VCaP (cell line): ENCODE data around the gene AP4S1.
"Not testable (repeated sequence)": the region's sequence is repeated elsewhere in the genome, so short reads cannot be mapped to it uniquely, and the experiment has no call there.

Source experiments
- H3K27ac ChIP-seq: fragments of 450-650 bp; 2 replicates; pipeline ENCODE4 v1.5.1; 2017
- TF ChIP-seq, protein P1 (sequence below): fragments of 450-650 bp; conservative IDR thresholded peaks from 2 replicates; pipeline ENCODE4 v1.5.1; 2017; ENCODE audit warnings: mild to moderate bottlenecking, moderate library complexity

Gene AP4S1

GRCh38 chr14:31080056-31080455, 54.6 kb downstream of the AP4S1 start:
- TF ChIP-seq, protein P1, sequence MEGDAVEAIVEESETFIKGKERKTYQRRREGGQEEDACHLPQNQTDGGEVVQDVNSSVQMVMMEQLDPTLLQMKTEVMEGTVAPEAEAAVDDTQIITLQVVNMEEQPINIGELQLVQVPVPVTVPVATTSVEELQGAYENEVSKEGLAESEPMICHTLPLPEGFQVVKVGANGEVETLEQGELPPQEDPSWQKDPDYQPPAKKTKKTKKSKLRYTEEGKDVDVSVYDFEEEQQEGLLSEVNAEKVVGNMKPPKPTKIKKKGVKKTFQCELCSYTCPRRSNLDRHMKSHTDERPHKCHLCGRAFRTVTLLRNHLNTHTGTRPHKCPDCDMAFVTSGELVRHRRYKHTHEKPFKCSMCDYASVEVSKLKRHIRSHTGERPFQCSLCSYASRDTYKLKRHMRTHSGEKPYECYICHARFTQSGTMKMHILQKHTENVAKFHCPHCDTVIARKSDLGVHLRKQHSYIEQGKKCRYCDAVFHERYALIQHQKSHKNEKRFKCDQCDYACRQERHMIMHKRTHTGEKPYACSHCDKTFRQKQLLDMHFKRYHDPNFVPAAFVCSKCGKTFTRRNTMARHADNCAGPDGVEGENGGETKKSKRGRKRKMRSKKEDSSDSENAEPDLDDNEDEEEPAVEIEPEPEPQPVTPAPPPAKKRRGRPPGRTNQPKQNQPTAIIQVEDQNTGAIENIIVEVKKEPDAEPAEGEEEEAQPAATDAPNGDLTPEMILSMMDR = no peak
- H3K27ac ChIP-seq = no peak overlapping the region

DNA sequence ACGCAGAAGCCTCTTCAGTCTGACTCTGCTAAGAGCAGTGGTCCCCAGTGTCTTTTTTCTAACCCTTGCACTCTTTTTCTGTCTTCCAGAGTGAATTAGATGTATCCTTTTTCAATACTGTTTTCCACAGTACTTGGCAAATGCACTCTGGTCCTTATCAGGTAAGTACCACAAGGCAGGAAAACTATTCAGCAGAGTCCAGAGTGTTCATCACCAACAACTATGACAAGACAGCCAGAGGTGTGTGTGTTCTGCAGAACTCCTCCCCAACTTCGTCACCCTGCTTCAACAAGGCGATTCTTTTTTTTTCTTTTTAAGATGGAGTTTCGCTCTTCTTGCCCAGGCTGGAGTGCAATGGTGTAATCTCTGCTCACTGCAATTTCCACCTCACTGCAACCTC, 55.0 kb downstream of the AP4S1 start:
- TF ChIP-seq, protein P1 = no peak
- H3K27ac ChIP-seq = no peak overlapping the region

DNA sequence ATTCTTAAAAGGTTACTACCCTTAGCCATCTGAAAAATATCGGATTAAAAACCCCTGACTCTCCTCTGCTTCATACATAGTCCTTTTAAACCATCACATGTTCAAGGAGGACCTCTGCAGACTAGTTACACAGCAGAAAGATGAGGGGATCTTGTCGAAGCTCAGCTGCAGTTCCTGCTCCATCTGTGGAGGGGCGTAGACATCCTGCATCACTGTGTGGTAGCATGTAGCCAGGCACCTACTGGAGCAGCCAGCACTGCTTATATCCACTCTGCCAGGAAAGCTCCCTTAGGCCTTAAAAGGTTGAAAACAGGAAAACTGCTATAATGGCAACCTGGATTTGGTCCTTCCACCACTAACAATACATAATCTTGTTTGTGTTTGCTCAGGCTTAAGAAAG, 58.3 kb downstream of the AP4S1 start:
- no peak overlapping the region for H3K27ac ChIP-seq
- TF ChIP-seq, protein P1 = no peak

DNA sequence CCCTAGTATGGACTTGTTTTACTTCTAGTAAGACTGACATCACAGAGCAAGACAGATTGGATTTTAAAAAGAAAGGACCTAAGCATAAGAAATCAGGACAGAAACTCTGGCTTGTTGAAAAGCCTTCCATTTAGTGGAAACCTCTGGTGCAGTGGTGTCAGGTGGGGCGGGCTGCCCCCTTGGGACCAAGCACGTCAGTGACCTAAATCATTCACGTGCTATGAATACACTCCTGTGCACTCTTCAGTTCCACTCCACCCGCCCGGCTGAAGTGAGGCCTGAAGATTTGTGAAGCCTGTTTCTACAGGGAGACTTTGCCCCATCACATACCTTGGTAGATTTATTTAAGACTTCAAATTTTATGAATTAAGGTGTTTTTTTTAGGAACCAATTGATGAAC, 58.9 kb downstream of the AP4S1 start:
- H3K27ac ChIP-seq = no peak overlapping the region
- TF ChIP-seq, protein P1 = no peak

DNA sequence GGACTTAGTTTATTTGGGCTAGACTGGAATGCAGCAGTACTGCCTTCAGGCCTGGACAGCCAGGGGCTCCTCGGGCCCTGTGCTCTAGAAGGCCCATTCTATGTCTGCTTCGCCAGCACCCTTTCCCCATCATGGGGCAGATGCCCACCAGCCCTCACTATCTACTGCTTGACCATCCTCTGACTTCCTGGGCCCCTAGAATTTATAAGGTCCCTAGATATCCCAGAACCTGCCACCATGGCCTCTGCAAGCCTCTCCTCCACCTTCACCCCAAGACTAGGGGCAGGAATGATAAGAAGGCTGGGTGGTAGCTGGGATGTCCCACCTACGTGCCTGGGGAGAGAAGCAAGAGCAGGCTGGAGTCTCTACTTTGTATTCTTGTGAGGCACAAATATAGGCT, 59.6 kb downstream of the AP4S1 start:
- TF ChIP-seq, protein P1 = no peak
- no peak overlapping the region for H3K27ac ChIP-seq

DNA sequence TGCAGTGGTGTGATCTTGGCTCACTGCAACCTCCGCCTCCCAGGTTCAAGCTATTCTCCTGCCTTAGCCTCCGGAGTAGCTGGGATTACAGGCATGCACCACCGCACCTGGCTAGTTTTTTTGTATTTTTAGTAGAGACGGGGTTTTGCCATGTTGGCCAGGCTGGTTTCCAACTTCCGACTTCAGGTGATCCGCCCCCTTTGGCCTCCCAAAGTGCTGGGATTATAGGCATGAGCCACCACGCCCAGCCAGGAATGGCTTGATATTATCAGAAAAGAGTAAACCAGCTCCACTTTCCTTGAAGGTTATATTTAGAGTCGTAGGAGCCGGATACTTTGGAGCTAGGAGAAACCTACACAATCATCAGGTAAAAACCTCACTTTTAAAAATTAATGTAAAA, 61.0 kb downstream of the AP4S1 start:
- H3K27ac ChIP-seq = not testable (repeated sequence)

DNA sequence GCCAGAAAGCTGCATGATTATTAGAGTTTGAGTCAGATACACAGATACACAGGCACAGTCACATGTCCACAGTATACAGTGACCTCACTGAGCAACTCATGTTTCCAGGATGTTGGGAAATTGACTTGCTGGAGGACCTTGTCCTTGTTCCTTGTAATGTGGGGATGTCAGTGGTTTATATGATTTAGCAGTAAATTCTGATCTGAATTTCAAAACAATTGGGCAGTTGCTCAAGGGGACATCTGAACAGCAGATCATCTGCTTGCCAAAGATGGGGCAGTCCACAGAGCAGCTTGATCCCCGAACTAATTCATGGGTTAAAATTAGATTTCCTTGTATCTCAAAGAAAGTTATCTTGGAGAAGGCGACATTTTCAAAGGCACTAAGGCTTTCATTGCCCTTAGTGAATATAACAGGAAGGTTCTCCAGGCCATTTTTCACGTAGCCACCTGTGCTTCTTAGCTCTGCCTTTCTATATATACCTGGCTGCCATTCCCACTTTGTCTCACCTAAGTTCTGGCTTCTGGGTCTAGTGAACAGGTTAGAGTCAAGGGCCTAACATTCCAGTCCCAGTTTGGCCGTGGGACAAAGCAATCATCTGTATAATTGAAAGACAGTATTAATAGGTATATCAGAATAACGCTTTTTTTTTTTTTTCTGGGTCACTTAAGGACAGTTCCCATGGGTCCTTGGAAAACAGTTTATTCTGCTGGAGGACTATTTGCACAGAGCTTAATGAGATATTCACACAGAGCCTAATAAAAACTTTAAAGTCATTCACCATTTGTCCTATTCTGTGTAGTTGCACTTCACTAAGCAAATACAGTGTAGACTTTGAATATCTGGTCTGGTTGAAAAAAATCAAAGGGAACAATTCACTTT, 65.7 kb downstream of the AP4S1 start:
- TF ChIP-seq, protein P1 = no peak
- peak overlapping the region; percentile 89 for H3K27ac ChIP-seq

- TF ChIP-seq, protein P1 = no peak
- peak overlapping the region; percentile 89 for H3K27ac ChIP-seq
Measured at GRCh38 chr14:31092160-31092708, 66.8 kb downstream of the AP4S1 start.

DNA sequence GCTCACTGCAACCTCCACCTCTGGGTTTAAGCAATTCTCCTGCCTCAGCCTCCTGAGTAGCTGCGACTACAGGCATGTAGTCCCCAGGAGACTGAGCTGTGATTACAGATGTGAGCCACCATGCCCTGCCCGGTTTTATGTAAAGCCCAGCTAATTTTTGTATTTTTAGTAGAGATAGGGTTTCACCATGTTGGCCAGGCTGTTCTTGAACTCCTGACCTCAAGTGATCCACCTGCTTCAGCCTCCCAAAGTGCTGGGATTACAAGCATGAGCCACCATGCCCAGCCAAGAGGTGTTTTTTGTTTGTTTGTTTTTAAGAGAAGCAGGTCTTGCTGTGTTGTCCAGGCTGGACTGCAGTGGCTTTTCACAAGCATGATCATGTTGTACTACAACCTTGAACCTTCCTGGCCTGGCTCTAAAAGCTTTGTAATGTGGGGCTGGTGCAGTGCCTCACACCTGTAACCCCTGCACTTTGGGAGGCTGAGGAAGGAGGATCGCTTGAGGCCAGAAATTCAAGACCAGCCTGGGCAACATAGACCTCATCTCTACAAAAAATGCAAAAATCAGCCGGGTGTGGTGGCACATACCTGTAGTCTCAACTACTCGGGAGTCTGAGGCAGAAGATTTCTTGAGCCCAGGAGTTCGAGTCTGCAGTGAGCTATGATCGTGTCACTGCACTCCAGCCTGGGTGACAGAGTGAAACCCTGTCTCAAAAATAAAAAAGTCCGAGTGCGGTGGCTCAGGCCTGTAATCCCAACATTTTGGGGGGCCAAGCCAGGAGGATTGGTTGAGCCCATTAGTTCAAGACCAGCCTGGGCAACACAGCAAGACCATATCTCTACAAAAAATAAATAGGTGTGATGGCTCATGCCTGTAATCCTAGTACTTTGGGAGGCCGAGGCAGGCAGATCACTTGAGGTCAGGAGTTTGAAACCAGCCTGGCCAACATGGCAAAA, 68.7 kb downstream of the AP4S1 start:
- not testable (repeated sequence) for H3K27ac ChIP-seq

- not testable (repeated sequence) for H3K27ac ChIP-seq
Measured at GRCh38 chr14:31095817-31096216, 70.4 kb downstream of the AP4S1 start.
